Liver (tissue), 9 donors: Measurements from ENCODE around the gene CLEC4E. TPM values are rescaled to one million over a fixed set of nuclear protein-coding genes. Genes with fewer than 3 reads are reported as not detected.

Source experiments
- DNase-seq: peaks from one replicate; pipeline ENCODE4 v3.0.0-alpha.2; 2017; ENCODE audit warnings: low spot score
- H3K27ac ChIP-seq, 2 donors: one replicate each; pipeline ENCODE4 v1.7.0; 2013; ENCODE audit warnings: inconsistent platforms in 2 of 2, low read length in 2 of 2, control low read depth in 1 of 2, low read depth in 1 of 2, mild to moderate bottlenecking in 1 of 2
- H3K27me3 ChIP-seq, 4 donors: one replicate each; pipeline versions ENCODE4 v1.6.1 to v1.7.0; 2013; ENCODE audit warnings: low read length in 3 of 4, inconsistent platforms in 1 of 4, mild to moderate bottlenecking in 1 of 4, moderate library complexity in 1 of 4; ENCODE audit not compliant: control insufficient read depth in 4 of 4, insufficient read depth in 4 of 4
- H3K36me3 ChIP-seq, 4 donors: one replicate each; pipeline versions ENCODE4 v1.6.1 to v1.7.0; 2013; ENCODE audit warnings: low read length in 3 of 4, mild to moderate bottlenecking in 3 of 4, low read depth in 1 of 4, moderate library complexity in 1 of 4; ENCODE audit not compliant: control insufficient read depth in 4 of 4, insufficient read depth in 3 of 4
- H3K4me1 ChIP-seq, 4 donors: one replicate each; pipeline versions ENCODE4 v1.6.1 to v1.7.0; 2013; ENCODE audit warnings: low read length in 3 of 4, mild to moderate bottlenecking in 3 of 4, moderate library complexity in 1 of 4; ENCODE audit not compliant: control insufficient read depth in 4 of 4, insufficient read depth in 4 of 4
- H3K4me3 ChIP-seq, 3 donors: one replicate each; pipeline versions ENCODE4 v1.6.1 to v1.7.0; 2013; ENCODE audit warnings: low read length in 3 of 3, control low read depth in 1 of 3, low read depth in 1 of 3, mild to moderate bottlenecking in 1 of 3
- H3K9ac ChIP-seq, 2 donors: one replicate each; pipeline ENCODE4 v1.7.0; 2013; ENCODE audit warnings: low read length in 2 of 2, mild to moderate bottlenecking in 2 of 2, moderate library complexity in 2 of 2, control low read depth in 1 of 2, low read depth in 1 of 2
- H3K9me3 ChIP-seq, 4 donors: one replicate each; pipeline versions ENCODE4 v1.6.1 to v1.7.0; 2013; ENCODE audit warnings: low read length in 3 of 4; ENCODE audit not compliant: control insufficient read depth in 4 of 4
- ATF3 ChIP-seq: IDR thresholded peaks from 2 replicates; pipeline ENCODE4 v1.6.1; 2016; ENCODE audit warnings: antibody characterized with exemption
- CTCF ChIP-seq: fragments of 150-350 bp; IDR thresholded peaks from 2 replicates; pipeline ENCODE4 v1.5.1; 2017; ENCODE audit warnings: improper control_type of control experiment, low read depth, low read length; ENCODE audit not compliant: missing input control
- FOXA2 ChIP-seq: IDR thresholded peaks from 2 replicates; pipeline ENCODE4 v1.6.1; 2016; ENCODE audit warnings: antibody characterized with exemption
- GABPA ChIP-seq, 2 donors: IDR thresholded peaks in 1 of 2; conservative IDR thresholded peaks in 1 of 2; 2 replicates each; pipeline ENCODE4 v1.6.1; 2016; ENCODE audit warnings: antibody characterized with exemption in 2 of 2, mild to moderate bottlenecking in 1 of 2, moderate library complexity in 1 of 2
- HNF4A ChIP-seq, 2 donors: conservative IDR thresholded peaks; 2 replicates each; pipeline ENCODE4 v1.6.1; 2016; ENCODE audit warnings: antibody characterized with exemption in 2 of 2, mild to moderate bottlenecking in 2 of 2
- HNF4G ChIP-seq: IDR thresholded peaks from 2 replicates; pipeline ENCODE4 v1.6.1; 2016; ENCODE audit warnings: antibody characterized with exemption
- JUND ChIP-seq, 2 donors: IDR thresholded peaks; 2 replicates each; pipeline ENCODE4 v1.6.1; 2016; ENCODE audit warnings: antibody characterized with exemption in 2 of 2
- MAX ChIP-seq: IDR thresholded peaks from 2 replicates; pipeline ENCODE4 v1.6.1; 2016; ENCODE audit warnings: antibody characterized with exemption
- NR2F2 ChIP-seq: IDR thresholded peaks from 2 replicates; pipeline ENCODE4 v1.6.1; 2016; ENCODE audit warnings: antibody characterized with exemption
- REST ChIP-seq: IDR thresholded peaks from 2 replicates; pipeline ENCODE4 v1.6.1; 2016; ENCODE audit warnings: antibody characterized with exemption, mild to moderate bottlenecking
- SP1 ChIP-seq: IDR thresholded peaks from 2 replicates; pipeline ENCODE4 v1.6.1; 2018; ENCODE audit warnings: antibody characterized with exemption, mild to moderate bottlenecking
- TAF1 ChIP-seq: conservative IDR thresholded peaks from 2 replicates; pipeline ENCODE4 v1.6.1; 2016; ENCODE audit warnings: antibody characterized with exemption, mild to moderate bottlenecking
- YY1 ChIP-seq: IDR thresholded peaks from 2 replicates; pipeline ENCODE4 v1.6.1; 2016; ENCODE audit warnings: antibody characterized with exemption, mild to moderate bottlenecking
- ZBTB33 ChIP-seq: IDR thresholded peaks from 2 replicates; pipeline ENCODE4 v1.6.1; 2016; ENCODE audit warnings: antibody characterized with exemption
- WGBS: extraction: QIAGEN DNeasy Blood & Tissue Kit; methylation state at CpG from one replicate; pipeline ENCODE4 v1.1.7; 2013; 5-methylcytosine and 5-hydroxymethylcytosine counted together
- polyA plus RNA-seq, 2 donors: library from polyadenylated mRNA; stranded (reverse) in 1 of 2; unstranded in 1 of 2; fragments of 200-250 nt in 1 of 2; fragments of >200 nt in 1 of 2; fragmentation: Nextera tagmentation in 1 of 2; extraction: Ambion mirVana in 1 of 2; gene quantifications; one replicate each; pipeline versions ENCODE4 v1.2.1 to v1.2.3, GENCODE V29; 2013 to 2015
- total RNA-seq, 2 donors: library from RNA; depleted of rRNA; stranded (reverse); fragments of >200 nt; gene quantifications; one replicate each; pipeline ENCODE4 v1.2.3, GENCODE V29; 2014
- donor health status: healthy.
- donor health status: healthy.
- donor health status: healthy.
- donor health status: healthy.
- donor health status: healthy.

Gene CLEC4E
- total and polyA plus RNA-seq, 4 donors: 0.05 to 2.9 (median 1.7) TPM

GRCh38 chr12:8554451-8555195 lies 13.9 kb upstream of the CLEC4E start:
- Histone ChIP-seq H3K27ac (no peak overlapping the region), H3K27me3 (no peaks in the 10 kb centered on the region), H3K4me3 (no peak overlapping the region), H3K36me3 (no peaks in the 10 kb centered on the region), H3K4me1 (no peaks in the 10 kb centered on the region), H3K9me3 (no peaks in the 10 kb centered on the region), H3K9ac (no peak overlapping the region)
- 90% methylated on average over 5 of the region's 5 CpGs for WGBS
- DNase-seq: no peak
- TF ChIP-seq TAF1: no peak
- TF ChIP-seq HNF4G: no peak
- TF ChIP-seq JUND (IDR thresholded peaks at IDR 0.05): no peak
- TF ChIP-seq CTCF: no peak
- TF ChIP-seq YY1: no peak
- no peak for TF ChIP-seq NR2F2
- TF ChIP-seq HNF4A (conservative IDR thresholded peaks at IDR 0.05): no peak
- no peak for TF ChIP-seq ZBTB33
- no peak for TF ChIP-seq REST
- no peak for TF ChIP-seq ATF3

- Histone ChIP-seq H3K27ac (no peak overlapping the region), H3K4me3 (no peak overlapping the region), H3K4me1 (no peaks in the 10 kb centered on the region), H3K9me3 (no peaks in the 10 kb centered on the region), H3K9ac (no peak overlapping the region), H3K27me3 (no peaks in the 10 kb centered on the region), H3K36me3 (no peaks in the 10 kb centered on the region)
- WGBS: 66% methylated on average over 6 of the region's 6 CpGs
- TF ChIP-seq SP1 (no peak), HNF4G (no peak), ZBTB33 (no peak), YY1 (no peak), GABPA (IDR thresholded peaks at IDR 0.05 in 1 of 2, conservative IDR thresholded peaks at IDR 0.05 in 1 of 2) (no peak), NR2F2 (no peak), MAX (no peak), FOXA2 (no peak)
- no peak for DNase-seq
Observed at GRCh38 chr12:8553088-8553627, 12.5 kb upstream of the CLEC4E start.
